M059J (cell line): ENCODE measurements around the gene OR10G2. TPM values are rescaled to one million over a fixed set of nuclear protein-coding genes. Genes with fewer than 3 reads are reported as not detected.
"Not testable (repeated sequence)": the region's sequence is repeated elsewhere in the genome, so short reads cannot be mapped to it uniquely, and the experiment has no call there.

Experiments
- DNase-seq: peaks from one replicate; pipeline ENCODE4 v3.0.0-alpha.2; 2012; ENCODE audit warnings: low read depth
- total RNA-seq: library from RNA; depleted of rRNA; stranded (reverse); fragments of >200 nt; shearing (Covaris generic); gene quantifications from 2 replicates; pipeline ENCODE4 v1.2.3, GENCODE V29; 2014; rRNA removed

OR10G2 gene, protein sequence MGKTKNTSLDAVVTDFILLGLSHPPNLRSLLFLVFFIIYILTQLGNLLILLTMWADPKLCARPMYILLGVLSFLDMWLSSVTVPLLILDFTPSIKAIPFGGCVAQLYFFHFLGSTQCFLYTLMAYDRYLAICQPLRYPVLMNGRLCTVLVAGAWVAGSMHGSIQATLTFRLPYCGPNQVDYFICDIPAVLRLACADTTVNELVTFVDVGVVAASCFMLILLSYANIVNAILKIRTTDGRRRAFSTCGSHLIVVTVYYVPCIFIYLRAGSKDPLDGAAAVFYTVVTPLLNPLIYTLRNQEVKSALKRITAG
- total RNA-seq, result not detected in 2 replicates

DNA sequence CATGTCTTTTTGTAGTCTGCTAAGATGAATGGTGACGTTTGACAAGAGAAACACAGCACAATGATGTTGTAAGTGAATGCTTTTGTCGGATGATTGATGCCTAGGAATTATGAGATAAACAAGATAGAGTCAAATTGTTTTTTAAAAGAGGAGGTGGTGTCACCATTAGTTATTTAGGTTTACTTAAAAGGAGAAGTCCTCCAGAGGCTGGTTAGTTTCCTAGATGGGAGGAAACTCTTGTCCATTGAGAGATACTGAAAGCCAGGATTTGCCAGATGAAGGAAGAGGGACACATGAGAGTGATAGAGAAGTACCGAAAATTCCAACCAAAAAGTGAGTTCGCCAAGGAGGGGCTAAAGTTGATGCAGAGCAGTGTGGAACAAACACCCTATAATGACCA lies at the start of gene OR10G2:
TSS of gene OR10G2 (minus strand) at position 101 of the 400 bp plus-strand sequence. CDS start at position 3, 98 bp downstream.
- no peak for DNase-seq

DNA sequence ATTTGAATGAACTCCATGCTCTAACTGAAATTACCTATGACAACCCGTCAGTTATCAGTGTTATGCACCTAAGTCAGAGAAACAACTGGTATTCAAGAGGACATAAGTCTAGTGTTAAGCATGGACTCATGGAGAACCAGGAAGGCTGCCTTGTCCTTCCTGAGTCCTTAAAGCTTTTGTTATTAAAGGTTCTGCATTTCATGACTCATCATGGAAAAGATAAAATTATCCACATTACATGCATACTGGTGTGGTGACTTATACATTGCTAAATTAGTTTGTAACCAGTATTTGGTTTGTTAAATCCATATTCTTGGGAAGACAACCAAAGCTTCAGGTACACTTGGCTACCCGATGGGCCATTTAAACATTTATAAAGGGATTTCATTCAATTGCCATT lies 45.3 kb upstream of the OR10G2 start:
- no peak for DNase-seq

DNA sequence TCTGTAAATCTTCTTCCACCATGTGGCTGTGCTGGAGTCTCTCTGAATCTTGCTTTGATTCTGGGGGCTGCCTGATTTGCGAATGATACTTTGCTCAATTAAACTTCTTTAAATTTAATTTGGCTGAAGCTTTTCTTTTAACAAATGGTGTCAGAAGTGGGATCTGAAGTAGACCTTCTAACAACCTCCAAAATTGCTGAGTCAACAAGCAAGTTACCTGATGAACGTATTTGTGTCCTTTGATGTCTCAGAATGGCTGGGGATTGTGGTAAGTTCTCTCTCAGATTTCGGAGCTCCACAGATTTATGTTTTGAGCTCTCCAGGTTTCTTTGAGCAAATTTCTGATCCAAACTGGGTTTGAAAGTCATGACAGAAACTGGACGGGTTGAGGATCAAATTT lies 40.8 kb upstream of the OR10G2 start:
- no peak for DNase-seq

DNA sequence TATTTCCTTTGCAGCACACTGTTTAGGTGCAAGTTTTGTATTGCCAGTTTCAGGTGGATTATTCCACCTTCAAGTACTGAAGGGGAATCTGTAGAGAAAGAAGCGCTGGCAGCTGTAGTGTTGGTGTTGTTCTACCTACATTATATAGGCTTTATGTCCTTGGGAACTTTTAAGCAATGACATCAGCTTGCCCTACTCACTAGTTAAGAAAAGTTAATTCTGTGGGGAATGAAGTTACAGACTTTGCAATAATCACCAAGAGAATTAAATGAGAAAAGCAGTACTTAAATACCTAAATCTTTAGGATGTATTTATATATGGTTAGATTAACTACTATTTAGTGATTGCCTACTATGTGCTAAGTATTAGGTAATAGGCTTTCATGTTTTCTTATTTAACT lies 39.0 kb upstream of the OR10G2 start, which contains the start of gene OR4E1:
TSS of gene OR4E1 (minus strand) at position 101 of the 400 bp plus-strand sequence. CDS start 2,883 bp downstream, outside the sequence.
- no peak for DNase-seq

DNA sequence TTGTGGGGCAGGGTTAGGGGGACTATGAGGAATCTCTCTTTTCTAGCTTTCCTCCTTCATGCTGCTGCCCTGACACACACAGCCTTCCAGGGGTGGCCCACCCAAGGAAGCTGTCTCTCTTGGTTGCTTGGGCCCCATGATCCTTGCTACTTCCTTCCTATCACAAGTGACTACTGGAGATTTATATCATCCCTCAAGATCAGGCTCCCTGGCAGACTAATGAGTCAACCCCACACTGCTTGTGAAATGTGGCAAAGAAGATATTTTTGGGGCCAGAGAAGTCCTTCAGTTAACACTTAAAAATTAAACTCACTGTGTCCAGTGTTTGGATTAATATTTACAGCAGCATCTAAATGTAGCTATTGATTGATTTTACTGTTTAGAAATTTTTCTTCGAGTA lies 37.4 kb upstream of the OR10G2 start:
- DNase-seq, result no peak

DNA sequence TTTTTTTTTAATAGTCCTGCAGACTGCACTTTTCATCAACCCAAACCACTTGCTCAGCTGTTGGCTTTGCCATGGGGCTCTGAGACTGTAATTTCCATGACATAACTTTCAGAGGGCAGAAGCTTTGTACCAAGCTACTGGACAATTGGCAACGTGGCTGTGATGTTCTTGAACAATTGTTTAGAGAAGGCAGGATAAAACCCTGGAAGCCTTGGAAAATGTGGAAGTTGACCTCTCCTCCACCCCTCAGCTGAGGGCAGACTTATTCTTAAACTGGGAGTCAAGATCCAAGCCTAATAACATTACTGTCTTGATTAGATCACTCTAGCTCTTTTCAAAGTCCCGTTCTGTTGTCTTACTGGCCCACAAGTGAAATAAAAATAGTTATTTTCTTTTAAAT lies 36.6 kb upstream of the OR10G2 start:
- DNase-seq, result no peak

DNA sequence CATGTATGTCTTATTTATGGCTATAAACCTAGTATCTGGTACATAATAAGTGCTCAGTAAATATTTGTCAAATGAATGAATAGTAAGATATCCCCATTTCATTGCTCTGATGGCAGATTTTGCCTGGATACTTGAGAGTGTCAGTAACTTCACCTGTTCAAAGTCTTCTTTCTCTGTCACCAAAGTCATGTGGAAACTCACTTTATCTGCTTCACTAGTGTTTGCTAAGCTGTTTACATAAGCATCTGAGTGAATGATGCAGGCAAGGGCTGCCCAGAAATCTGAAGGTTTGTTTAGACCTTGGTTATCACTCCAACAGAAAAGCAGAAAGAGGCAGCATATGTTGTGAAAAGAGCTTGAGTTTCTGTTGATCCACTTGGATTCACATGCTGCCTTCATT lies 34.5 kb upstream of the OR10G2 start:
- no peak for DNase-seq

DNA sequence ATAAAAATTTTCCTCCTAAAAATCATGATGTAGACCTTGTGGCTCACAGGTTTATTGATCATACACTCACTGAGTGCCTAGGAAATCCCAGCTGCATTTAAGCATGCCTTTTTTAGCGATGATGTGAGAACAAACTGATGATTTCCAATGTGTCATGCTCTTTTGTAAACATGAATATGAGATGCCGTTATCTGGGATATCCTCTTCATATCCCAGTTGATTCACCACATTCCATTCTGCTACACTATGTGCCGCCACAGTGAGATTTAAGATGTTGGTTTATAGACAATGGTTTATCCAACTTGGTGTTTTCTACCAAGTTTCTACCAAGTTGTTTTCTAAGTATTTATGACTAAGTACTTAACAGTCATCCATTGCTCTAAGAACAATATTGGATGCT lies 33.6 kb upstream of the OR10G2 start:
- no peak for DNase-seq

DNA sequence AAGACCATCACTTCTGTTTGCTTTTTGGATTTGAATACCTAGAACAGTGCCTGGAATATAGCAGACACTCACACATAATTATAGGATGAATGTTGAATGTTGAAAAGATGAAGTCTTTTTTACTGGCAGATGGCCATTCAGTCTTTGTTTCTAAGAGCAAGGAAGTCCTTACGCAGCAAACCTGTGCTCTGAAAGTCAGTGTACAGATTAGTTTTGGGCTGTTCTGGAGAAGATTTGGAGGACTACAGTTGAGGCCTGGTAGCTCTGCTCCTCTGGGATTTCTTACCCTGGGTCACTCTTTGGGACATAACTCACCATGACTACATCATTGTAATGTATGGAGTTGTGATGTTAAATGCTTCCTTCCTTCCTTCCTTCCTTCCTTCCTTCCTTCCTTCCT lies 22.2 kb upstream of the OR10G2 start:
- no peak for DNase-seq

DNA sequence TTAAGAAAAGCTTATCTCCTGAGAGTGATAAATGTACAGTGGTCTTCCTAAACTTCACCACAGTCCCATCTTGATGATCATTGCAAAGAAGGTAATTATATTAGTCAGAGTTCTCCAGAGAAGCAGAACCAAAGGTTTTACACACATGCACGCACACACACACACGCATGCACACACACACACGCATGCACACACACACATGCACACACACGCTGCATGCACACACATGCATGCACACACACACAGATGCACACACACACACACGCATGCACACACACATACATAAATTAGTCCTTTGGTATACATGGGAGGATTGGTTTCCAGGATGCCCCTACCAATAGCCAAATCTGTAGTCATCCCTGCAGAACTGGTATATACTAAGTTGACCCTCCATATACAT lies 19.5 kb upstream of the OR10G2 start:
- DNase-seq, result no peak

DNA sequence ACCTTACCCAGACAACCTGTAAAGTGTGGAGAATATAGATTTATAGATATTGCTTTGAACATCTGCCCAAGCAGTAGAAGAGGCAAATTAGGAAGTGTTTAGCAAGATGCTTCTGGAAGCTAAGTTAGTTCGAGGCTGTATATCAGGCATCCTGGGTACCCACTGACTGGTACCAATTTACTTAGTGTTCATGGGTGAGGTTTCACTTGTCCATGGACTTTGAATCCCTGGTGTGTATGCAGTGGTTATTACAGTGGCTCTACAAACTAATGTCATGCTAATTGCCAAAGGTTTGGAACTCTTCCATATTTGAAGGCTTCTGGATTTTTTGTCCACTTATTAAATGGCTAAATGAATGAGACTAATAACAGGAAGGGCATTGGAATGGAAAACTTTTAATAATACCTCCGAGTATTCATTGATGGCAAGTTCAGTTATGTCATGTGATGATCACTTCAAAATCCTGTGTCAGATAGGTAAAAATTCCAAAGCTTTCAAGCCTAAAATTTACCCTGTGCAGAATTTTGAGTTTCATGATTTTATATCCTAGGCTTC lies 18.7 kb upstream of the OR10G2 start, which contains the start of gene OR4E2:
TSS of gene OR4E2 (plus strand) at position 505 of the 555 bp plus-strand sequence. CDS start 11,248 bp downstream, outside the sequence.
- no peak for DNase-seq

DNA sequence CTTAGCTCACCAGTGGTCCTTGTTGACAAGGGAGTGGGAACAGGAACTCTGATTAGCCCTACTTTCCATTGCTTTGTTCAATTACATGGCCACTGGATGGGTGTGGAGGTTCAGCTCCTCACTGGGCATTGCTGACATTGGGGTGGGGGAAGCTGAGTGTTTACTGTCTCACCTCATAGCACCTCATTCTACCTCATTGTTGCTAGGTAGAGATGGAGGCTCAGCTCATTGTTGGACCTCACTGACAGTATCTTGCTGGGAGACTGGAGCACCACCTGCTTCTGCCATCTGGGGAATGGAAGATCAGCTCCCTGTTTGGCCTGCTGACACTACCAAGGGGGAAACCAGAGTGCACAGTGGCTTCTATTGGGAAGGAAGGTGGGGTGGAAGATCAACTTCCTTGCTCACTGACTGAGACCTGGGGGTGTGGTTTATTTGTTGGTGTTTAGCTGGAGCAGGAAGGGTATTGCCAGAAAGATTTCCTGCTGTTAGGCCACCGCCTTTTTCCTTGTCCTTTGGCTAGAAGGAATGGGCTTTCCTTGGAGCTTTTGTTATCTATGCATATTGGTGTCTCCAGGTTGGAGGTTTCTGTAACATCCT lies 17.6 kb upstream of the OR10G2 start:
- no peak for DNase-seq

DNA sequence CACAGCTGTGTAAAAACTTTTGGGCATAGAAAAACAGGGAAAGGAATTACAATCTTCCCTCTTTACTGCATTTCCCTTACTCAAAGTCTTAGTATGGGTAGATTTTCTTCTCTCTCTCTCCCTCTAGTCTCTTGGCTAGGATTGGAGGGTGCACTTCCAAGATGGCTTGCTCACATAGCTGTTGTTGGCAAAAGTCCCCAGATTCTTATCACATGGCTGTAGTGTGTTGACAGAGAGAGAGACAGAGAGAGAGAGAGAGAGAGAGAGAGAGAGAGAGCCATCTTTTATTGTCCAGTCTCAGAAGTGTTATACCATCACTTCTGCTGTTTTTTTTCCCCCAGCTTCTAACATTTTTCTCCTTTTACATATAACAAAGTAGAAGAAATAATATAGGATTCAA lies 12.6 kb upstream of the OR10G2 start:
- no peak for DNase-seq

DNA sequence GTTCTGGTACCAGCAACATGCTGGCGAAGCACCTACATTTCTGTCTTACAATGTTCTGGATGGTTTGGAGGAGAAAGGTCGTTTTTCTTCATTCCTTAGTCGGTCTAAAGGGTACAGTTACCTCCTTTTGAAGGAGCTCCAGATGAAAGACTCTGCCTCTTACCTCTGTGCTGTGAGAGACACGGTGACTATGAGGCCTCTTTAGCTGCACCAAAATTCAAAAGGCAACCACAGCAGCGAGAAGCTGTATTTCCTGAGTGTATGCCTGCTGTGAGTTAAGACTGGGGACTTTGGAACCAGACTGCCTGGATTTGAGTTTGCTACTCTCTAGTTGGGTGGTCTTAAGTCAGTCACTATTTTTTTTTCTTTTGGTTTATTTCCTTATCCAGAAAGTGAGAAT lies 8.7 kb upstream of the OR10G2 start:
- no peak for DNase-seq

DNA sequence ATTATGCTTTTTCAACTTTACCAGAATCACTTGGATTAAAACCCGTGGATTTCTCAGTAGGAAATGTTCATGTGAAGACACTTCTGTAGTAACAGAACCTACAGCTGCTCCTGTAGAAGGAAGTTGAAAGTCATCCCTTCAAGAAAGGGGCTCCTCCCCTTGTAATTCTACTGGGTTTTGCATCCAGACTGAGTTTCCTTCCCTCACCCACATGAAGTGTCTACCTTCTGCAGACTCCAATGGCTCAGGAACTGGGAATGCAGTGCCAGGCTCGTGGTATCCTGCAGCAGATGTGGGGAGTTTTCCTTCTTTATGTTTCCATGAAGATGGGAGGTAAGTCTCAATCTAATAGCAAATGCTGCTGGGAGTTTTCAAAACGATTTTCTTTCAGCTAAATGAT lies 7.9 kb upstream of the OR10G2 start:
- no peak for DNase-seq

DNA sequence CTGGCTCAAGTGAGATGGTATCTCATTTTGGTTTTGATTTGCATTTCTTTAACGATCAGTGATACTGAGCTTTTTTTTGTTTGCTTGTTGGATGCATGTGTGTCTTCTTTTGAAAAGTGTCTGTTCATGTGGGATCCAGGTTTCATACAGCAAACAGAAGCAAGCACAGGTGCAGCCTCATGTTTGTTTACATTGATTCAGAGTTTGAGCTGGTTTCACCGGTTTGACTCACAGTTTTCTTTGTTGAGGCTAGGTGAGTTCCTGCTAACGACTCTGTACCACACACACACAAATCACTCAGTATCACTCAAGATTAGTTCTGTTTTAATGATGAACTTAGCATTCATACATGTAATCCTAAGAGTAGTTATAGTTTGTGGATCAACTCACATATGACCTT lies 3.7 kb downstream of the OR10G2 start:
- no peak for DNase-seq

DNA sequence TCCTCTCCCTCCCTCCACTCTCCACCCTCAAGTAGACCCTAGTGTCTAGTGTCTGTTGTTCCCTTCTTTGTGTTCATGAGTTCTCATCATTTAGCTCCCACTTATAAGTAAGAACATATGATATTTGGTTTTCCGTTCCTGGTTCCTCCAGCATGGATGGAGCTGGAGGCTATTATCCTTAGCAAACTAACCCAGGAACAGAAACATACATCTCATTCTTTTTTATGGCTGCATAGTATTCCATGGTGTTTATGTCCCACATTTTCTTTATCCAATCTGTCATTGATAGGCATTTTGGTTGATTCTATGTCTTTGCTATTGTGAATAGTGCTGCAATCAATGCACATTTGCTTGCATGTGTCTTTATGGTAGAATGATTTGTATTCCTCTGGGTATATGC lies 4.2 kb downstream of the OR10G2 start:
- DNase-seq, result not testable (repeated sequence)

DNA sequence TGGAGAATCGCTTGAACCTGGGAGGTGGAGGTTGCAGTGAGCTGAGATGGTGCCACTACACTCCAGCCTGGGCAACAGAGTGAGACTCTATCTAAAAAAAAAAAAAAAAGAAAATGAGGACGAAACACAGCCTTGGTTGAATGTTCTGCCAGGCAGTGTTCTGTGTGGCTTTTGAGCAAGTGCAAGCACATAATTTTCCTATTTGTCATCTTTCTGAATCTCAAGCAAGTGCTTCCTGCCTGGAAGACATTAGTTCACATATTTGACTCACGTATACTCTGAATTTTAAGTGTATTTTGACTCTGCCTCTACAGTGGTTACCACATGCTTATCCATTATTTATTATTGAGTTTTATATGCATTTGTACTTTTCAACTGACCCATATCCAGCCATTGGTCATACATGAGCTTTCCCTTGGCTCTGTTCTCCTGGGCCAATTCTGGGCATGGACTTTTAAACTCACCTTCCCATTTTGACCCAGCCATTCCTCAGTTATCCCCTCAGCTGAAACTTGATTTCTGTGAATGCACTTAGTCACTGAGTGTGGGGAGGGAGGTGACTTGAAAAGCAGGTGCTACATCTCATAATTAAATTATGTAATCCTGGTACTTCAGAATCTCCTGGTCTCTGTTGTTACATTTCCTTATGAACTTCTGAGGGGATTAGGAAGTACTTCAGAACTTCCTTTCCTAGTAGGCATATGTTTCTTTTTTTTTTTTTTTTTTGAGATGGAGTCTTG lies 8.1 kb downstream of the OR10G2 start:
- DNase-seq, result peak; percentile 3

DNA sequence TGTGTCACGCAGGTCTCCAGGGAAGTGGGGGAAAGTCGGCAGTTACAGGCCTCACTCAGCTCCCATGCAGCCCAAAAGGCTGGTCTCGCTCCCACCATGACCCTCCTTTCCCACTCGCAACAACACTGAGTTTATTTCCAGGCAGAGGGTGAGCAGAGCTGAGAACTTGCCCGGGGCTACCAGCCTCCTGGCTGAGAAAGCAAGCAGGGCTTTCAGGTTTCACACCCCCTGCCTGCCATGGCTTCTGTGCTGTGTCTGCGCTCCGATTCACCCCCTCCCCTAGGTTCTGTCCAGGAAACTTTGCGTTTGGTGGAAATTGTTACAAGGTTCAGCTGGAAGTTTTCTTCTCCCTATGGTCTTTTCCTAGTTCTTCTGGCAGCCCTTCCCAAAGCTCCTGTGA lies 17.1 kb downstream of the OR10G2 start:
- DNase-seq, result no peak

DNA sequence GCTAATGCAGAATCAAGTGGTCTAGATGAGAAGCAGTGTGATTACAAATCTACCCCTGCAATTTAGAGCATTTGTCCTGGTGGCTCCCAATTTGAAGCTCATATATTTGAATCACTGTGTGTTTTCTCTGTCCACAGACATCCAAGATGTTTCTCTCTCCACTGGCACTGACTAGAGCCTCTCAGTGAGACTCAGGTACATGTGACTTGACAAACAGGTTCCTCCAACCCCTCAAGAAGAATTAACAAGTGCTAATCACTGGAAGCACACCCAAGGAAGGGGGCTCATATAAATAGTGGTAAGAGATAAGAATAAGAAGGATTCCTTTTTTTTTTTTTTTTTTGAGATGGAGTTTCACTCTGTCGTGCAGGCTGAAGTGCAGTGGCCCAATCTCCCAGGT lies 20.5 kb downstream of the OR10G2 start:
- no peak for DNase-seq

DNA sequence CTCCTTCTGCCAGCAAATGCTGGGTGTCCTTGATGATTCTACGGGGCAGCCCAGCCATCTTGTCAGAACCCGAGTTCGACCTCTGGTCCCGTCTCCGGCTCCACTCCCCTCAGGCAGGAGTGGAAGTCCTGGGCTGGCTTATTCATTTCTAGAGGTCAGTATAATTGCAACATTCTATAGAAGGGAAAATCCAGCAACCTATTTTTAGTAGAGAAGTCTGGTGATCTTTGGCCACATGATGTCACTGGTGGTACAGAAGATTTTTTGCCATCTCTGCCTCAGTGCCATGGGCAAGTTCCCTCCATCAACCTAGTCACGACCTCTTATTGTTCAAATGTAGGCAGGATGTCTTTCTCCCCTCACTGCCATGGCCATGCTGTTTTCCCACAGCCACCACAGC lies 22.4 kb downstream of the OR10G2 start:
- DNase-seq, result no peak

DNA sequence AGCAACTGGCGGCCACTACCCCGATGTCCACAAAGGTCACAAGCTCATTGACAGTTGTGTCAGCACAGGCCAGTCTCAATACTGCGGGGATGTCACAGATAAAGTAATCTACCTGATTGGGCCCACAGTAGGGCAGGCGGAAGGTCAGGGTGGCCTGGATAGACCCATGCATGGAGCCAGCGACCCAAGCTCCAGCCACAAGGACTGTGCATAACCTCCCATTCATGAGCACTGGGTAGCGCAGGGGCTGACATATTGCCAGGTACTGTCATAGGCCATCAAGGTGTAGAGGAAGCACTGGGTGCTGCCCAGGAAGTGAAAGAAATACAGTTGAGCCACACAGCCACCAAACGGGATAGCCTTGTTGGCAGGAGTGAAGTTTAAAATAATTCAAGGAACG lies 32.6 kb downstream of the OR10G2 start:
- not testable (repeated sequence) for DNase-seq
